Measurements from ENCODE around the gene ZBTB45. TPM values are rescaled to one million over a fixed set of nuclear protein-coding genes. Genes with fewer than 3 reads are reported as not detected.

The ZBTB45 gene
- total RNA-seq, 1 donor = 4.7 TPM

DNA sequence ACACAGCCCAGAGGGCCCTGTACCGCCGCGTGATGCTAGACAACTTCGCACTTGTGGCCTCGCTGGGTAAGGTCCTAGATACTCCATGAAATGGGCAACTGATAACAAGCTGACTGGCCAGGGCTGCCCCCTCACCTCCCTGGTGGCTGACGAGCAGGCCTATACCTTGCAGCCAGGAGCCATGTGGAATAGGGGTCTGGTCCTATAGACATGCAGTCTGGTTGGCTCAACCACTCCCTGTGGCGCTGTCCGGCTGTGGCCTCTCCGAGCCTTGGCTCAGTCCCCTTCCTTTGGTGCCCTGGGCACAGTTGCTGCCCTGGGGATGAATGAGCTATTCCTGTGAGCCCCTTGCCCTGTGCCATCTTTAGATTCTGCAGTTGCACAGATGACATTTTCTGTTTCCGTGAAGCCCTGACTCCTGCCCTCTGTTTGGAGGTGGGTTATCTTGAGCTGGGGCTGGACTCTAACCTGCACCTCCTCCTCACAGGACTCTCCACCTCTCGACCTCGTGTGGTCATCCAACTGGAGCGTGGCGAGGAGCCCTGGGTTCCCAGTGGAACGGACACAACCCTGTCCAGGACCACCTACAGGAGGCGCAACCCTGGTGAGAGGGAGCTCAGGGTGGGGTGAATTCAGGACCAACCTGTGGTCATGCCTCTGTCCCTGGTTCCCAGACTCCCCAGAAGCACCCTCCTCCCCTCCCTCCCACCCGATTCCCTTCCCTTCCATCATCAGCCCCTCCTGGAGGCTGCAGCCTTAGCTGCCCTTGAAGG, 50.2 kb downstream of the ZBTB45 start:
- TF ChIP-seq, protein P1, sequence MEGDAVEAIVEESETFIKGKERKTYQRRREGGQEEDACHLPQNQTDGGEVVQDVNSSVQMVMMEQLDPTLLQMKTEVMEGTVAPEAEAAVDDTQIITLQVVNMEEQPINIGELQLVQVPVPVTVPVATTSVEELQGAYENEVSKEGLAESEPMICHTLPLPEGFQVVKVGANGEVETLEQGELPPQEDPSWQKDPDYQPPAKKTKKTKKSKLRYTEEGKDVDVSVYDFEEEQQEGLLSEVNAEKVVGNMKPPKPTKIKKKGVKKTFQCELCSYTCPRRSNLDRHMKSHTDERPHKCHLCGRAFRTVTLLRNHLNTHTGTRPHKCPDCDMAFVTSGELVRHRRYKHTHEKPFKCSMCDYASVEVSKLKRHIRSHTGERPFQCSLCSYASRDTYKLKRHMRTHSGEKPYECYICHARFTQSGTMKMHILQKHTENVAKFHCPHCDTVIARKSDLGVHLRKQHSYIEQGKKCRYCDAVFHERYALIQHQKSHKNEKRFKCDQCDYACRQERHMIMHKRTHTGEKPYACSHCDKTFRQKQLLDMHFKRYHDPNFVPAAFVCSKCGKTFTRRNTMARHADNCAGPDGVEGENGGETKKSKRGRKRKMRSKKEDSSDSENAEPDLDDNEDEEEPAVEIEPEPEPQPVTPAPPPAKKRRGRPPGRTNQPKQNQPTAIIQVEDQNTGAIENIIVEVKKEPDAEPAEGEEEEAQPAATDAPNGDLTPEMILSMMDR (IDR thresholded peaks at IDR 0.05; ENCODE audit: insufficient read depth, low read depth, low read length) = no peak
- H3K4me3 ChIP-seq (ENCODE audit: low read depth, low read length) = no peak overlapping the region
- DNase-seq (ENCODE audit: low read depth) = no peak

DNA sequence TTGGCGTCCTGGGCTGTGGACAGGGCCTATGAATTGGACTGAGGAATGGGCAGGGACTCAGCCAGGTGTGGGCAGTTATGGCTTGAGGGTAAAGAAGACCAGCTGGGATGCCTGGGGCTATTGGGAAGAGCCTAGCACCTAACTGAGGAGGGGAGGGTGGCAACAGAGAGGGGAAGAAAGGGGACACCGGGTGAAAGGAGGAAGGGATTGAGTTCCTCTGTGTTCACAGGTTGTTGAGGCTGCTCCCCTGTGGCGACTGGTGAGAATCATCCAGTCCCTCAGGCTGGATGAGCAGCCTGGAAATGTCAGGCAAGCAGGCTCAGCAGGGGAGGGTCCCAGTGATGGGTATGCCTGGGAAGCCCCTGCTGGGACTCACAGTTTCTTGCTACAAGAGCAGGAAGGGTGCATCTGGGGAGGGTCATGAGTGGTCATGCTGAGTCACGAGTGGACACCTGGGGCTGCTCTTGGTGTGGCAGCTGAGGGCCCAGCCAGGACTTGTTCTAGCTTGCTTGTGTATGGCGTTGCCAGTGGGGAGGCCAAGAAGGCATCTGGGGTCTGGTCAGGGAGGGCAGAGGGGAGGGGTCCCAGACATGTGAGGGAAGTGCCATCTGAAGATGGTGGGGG, 51.3 kb downstream of the ZBTB45 start:
- DNase-seq (ENCODE audit: low read depth) = no peak
- H3K4me3 ChIP-seq (ENCODE audit: low read depth, low read length) = no peak overlapping the region
- TF ChIP-seq, protein P1 (IDR thresholded peaks at IDR 0.05; ENCODE audit: insufficient read depth, low read depth, low read length) = no peak

- peak within 1 kb of the TSS; percentile 80 for H3K4me3 ChIP-seq (ENCODE audit: low read depth, low read length)
- peak; percentile 96 for DNase-seq (ENCODE audit: low read depth)
- TF ChIP-seq, protein P1 (IDR thresholded peaks at IDR 0.05; ENCODE audit: insufficient read depth, low read depth, low read length) = no peak
Observed at GRCh38 chr19:58466760-58467589, 52.6 kb downstream of the ZBTB45 start, which contains the start of gene ZNF324. TSS of gene ZNF324 (plus strand) at chr19:58467080. CDS start at chr19:58469186, 2,106 bp downstream.

GRCh38 chr19:58466089-58466759, 53.4 kb downstream of the ZBTB45 start:
- peak overlapping the region; percentile 80 for H3K4me3 ChIP-seq (ENCODE audit: low read depth, low read length)
- DNase-seq (ENCODE audit: low read depth) = no peak
- TF ChIP-seq, protein P1 (IDR thresholded peaks at IDR 0.05; ENCODE audit: insufficient read depth, low read depth, low read length) = no peak

Small RNA genes within 50 kb of the gene (small RNA-seq; reads per million reads assigned to genes)
- gene MIR6807 (0.56 reads per million), gene RN7SL525P (not detected), gene RN7SL693P (not detected), gene RNU6-1337P (not detected)

Other genes with a start within 250 kb of the ZBTB45 start
- 6.4 and 9.5 TPM in 2 replicates for gene ZNF8, start 240.9 kb downstream of the ZBTB45 start, total RNA-seq
- gene ERVK3-1, start 214.4 kb downstream of the ZBTB45 start, total RNA-seq = 30.6 and 34.5 TPM in 2 replicates
- 2.6 and 3.0 TPM in 2 replicates for gene ZSCAN22, start 192.8 kb downstream of the ZBTB45 start, total RNA-seq
- gene A1BG, start 166.3 kb downstream of the ZBTB45 start, total RNA-seq = 1.3 TPM in 2 replicates
- 0.32 and 0.86 TPM in 2 replicates for gene ZNF497, start 157.1 kb downstream of the ZBTB45 start, total RNA-seq
- gene ZNF837, start 138.8 kb downstream of the ZBTB45 start, total RNA-seq = 1.7 and 2.9 TPM in 2 replicates
- gene RPS5, start 132.5 kb downstream of the ZBTB45 start, total RNA-seq = 1,142 and 1,183 TPM in 2 replicates
- under 0.01 TPM in 1 of 2 replicates, not detected in the other for gene RNF225, start 124.2 kb downstream of the ZBTB45 start, total RNA-seq
- 18.4 and 26.3 TPM in 2 replicates for gene ZNF584, start 111.2 kb downstream of the ZBTB45 start, total RNA-seq
- 8.7 and 11.7 TPM in 2 replicates for gene ZNF132, start 79.7 kb downstream of the ZBTB45 start, total RNA-seq
- gene ZNF324B, start 68.2 kb downstream of the ZBTB45 start, total RNA-seq = 10.4 and 11.6 TPM in 2 replicates
- 16.8 and 17.4 TPM in 2 replicates for gene ZNF324, start 52.7 kb downstream of the ZBTB45 start, total RNA-seq
- 7.3 and 8.7 TPM in 2 replicates for gene ZNF446, start 43.5 kb downstream of the ZBTB45 start, total RNA-seq
- 3.0 and 4.5 TPM in 2 replicates for gene SLC27A5, start 7.8 kb downstream of the ZBTB45 start, total RNA-seq
- 295 and 389 TPM in 2 replicates for gene TRIM28, start 24.3 kb upstream of the ZBTB45 start, total RNA-seq
- 111 and 120 TPM in 2 replicates for gene CHMP2A, start 35.3 kb upstream of the ZBTB45 start, total RNA-seq
- gene UBE2M, start 38.8 kb upstream of the ZBTB45 start, total RNA-seq = 78.3 and 81.6 TPM in 2 replicates
- 15.5 and 16.1 TPM in 2 replicates for gene MZF1, start 53.5 kb upstream of the ZBTB45 start, total RNA-seq